Activated CD8-positive, alpha-beta memory T cell treated with anti-CD3 and anti-CD28 coated beads for 36 hours (primary cell): ENCODE results near the gene OR6K6. TPM values are rescaled to one million over a fixed set of nuclear protein-coding genes. Genes with fewer than 3 reads are reported as not detected.

ENCODE experiments used
- CTCF ChIA-PET: fragments of 350-600 bp; sonication (Branson Sonifier 250); formaldehyde crosslinking; loops from one replicate; lab custom pipeline; 2021; ENCODE audit warnings: antibody characterized with exemption; lab: Charles Lee
- POLR2A ChIA-PET: fragments of 350-600 bp; sonication (Branson Sonifier 250); formaldehyde crosslinking; loops from one replicate; lab custom pipeline; 2021; ENCODE audit warnings: antibody characterized with exemption; lab: Charles Lee
- total RNA-seq, 2 experiments: library from RNA; stranded (reverse); gene quantifications; one replicate each; pipeline ENCODE4 v1.2.3, GENCODE V29; 2021

The OR6K6 gene
- total RNA-seq, 2 experiments from 2014 or later: not detected

- POLR2A ChIA-PET: no interaction called here
- CTCF ChIA-PET: no interaction called here
Measured at GRCh38 chr1:158798531-158798930, 44.0 kb downstream of the OR6K6 start.

- POLR2A ChIA-PET: no interaction called here
- CTCF ChIA-PET: no interaction called here
Measured at GRCh38 chr1:158799689-158800088, 45.2 kb downstream of the OR6K6 start.

- ChIA-PET POLR2A (no interaction called here), CTCF (no interaction called here)
Measured at GRCh38 chr1:158800526-158800925, 46.0 kb downstream of the OR6K6 start.

GRCh38 chr1:158801396-158801795 is 46.9 kb downstream of the OR6K6 start:
- ChIA-PET POLR2A (no interaction called here), CTCF (no interaction called here)

- POLR2A ChIA-PET: no interaction called here
- CTCF ChIA-PET: no interaction called here
Measured at GRCh38 chr1:158803678-158804077, 49.2 kb downstream of the OR6K6 start.

Other genes with a start within 250 kb of the OR6K6 start
- not detected for gene OR6Y1, start 200.3 kb upstream of the OR6K6 start, total RNA-seq
- gene OR6P1, start 184.1 kb upstream of the OR6K6 start, total RNA-seq: not detected
- gene OR10X1, start 174.8 kb upstream of the OR6K6 start, total RNA-seq: not detected
- gene OR10Z1, start 149.5 kb upstream of the OR6K6 start, total RNA-seq: not detected
- not detected for gene SPTA1, start 68.0 kb upstream of the OR6K6 start, total RNA-seq
- gene OR6K2, start 54.1 kb upstream of the OR6K6 start, total RNA-seq: not detected
- gene OR6K3, start 34.0 kb upstream of the OR6K6 start, total RNA-seq: not detected
- not detected for gene OR6N1, start 17.5 kb downstream of the OR6K6 start, total RNA-seq
- gene OR6N2, start 26.5 kb downstream of the OR6K6 start, total RNA-seq: not detected
- not detected for gene MNDA, start 76.6 kb downstream of the OR6K6 start, total RNA-seq
- gene PYHIN1, start 176.8 kb downstream of the OR6K6 start, total RNA-seq: 10 to 100 TPM; 14.3 to 17.4 TPM